HG03460 (cell line): ENCODE measurements around the gene AGAP1.

Experiments used
- ATAC-seq: cut with Tn5 transposase; IDR thresholded peaks from one replicate; pipeline ENCODE4 v1.9.1; 2021; ENCODE audit not compliant: unreplicated experiment

Gene AGAP1

DNA sequence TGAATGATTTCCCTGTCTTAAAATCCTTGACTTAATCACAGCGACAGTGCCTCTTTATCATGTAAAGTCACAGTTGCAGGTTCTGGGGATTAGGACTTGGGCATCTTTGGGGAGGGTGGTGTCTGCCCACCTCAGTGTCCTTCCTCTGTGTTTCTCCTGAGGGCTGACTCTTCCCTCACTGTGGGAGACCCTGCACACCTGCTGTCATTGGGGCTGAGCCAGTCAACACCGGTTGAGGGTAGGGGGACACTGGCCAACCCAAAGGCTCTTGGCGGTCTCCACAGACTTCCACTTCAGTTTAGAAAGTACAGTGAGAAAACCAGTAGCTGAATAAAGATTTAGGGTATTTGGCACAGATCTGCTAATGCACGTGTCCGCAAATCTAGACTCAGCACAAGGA, 36.9 kb downstream of the AGAP1 start:
- ATAC-seq: no peak

DNA sequence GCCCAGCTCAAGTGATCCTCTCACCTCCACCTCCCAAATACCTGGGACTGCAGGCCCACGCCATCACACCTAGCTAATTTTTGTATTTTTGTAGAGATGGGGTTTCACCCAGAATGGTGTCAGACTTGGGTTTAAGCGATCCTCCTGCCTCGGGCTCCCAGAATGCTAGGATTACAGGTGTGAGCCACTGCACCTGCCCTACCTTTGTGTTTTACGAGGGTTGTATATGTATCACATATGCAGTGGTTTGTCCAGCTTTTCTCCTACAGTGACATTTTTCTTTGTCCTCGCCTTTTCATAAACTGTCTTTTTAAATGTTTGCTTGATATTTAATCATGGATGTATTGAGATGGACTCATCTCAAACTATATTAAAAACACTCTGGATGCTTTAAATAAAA, 38.5 kb downstream of the AGAP1 start:
- ATAC-seq: no peak

DNA sequence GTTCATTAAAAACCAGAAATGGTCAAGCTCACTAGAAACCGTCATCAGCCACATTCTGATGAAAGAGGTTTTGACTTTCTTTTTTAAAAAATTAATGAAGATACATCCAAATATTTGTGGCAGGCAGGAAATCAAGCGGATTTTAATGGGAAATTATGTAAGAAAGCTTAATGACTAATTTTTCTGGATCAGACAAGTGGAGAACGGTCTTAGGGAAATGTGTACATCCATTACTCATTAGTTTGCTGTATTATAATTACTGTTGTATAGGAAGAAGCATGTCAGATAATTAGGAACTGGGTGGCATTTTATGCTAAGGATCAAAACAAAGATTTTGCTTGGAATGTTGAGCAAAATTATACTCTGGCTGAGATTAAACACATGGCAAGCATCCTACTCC, 39.4 kb downstream of the AGAP1 start:
- no peak for ATAC-seq

DNA sequence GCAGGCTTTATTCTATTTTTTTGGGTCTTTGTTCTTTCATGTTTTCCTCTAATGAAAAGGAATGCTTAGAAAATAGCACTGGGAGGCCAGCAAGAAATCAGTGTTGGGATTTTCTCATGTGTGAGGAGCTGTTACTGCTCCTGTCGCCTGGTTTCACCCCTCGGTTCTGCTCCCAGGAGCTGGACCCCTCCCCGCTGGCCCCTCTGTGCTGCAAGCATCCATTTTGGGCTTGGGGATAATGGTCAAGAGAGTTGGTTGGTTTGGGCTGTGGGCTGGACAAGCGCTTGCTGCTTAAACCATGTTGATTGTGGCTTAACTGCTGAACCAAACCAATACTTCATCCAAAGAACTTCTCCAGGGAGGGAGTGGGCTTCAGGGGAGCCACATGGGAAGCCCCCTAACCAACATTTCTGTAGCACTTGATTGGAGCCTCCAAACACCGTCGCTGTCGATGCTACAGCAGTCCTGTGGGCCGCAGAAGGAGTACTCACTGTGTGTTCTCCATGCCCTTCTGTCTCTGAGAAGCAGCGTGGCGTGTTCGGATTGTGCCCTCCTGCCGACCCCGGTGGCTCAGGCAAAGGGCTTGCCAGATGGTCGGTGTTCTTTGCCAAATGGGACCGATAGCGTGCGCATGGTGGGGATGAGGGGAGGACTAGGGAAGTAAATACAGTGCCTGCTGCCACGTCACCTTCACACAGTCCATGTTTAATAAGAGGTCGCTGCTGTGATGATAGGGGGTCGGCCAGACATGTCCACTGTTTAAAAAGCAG, 40.0 kb downstream of the AGAP1 start:
- no peak for ATAC-seq

DNA sequence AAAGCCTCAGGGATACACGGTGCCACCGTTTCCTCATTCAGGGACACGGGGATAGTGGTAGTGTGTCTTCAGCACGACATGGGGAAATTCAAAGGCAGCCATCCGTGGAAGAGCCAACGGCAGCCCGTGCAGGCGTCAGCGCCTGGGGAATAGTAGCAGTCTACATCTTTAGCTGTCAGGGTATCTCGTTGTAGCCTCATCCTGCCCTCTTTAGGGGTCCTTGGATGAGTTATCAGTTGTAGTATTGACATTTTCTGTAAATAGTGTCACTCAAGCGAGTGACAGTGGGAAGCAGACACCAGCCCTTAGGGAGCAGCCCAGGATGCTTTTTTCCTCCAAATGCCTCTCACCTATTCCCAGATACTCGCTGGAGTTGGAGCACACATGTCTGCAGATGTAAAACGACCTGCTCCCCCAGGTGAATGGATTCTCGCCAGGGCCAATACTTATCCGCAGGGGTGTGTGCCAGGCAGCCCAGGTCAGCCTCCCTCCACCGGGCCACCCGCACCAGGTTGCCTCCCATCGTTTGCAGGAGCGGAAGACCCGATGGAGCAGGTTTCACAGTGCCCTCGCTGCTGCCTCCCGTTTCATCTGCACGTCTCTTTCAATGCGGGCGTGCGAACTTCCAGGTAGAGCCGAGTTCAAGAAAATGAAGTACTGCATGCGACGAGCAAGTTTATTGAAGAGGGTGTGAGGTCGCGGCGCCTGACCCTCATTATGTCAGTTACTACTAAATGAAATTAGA, 41.0 kb downstream of the AGAP1 start:
- ATAC-seq: no peak

- no peak for ATAC-seq
Measured at GRCh38 chr2:235535423-235536130, 41.7 kb downstream of the AGAP1 start.

DNA sequence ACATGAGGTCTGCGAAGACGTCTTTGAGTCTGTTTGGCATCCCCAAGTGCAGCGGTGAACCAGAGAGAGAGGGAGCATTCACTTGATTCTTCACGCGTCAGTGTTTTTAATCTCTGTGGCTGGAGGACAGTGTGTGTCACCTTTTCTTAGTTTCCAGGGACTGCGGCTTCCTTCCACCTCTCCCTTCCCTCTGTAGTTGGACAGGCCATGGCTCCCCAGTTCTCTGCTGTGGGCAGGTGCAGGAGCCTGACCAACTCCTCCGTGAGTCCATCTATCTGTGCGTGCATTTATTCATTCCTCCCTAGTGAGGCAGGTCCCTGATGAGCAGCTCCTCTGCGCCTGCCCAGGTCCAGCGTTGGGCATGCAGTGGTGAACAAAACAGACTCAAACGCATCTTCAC, 42.9 kb downstream of the AGAP1 start:
- no peak for ATAC-seq

- no peak for ATAC-seq
Measured at GRCh38 chr2:235537186-235537585, 43.3 kb downstream of the AGAP1 start.

GRCh38 chr2:235537587-235537986, 43.7 kb downstream of the AGAP1 start:
- ATAC-seq: no peak

DNA sequence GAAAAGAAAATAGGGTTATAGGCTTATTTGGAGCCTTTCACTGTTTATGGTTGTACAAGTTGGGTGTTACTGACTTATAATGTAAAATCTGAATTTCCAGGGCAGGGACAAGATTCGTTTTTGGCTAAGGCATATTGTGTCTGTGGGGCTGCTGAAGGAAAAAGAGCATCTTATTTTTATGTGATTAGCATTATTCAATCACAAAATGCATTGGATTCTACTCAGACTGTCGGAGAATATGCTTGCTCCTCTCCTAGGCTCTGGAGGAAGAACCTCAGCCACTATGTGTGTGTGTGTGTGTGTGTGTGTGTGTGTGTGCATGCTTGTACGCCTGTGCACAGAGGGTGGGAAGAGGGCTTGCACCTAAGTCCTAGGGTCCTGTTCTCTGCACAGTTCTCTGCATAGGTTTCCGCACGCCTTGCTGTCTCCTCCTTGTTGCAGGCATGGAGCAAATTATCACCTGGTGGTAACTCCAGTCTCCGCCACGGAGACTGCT, 44.3 kb downstream of the AGAP1 start:
- no peak for ATAC-seq

DNA sequence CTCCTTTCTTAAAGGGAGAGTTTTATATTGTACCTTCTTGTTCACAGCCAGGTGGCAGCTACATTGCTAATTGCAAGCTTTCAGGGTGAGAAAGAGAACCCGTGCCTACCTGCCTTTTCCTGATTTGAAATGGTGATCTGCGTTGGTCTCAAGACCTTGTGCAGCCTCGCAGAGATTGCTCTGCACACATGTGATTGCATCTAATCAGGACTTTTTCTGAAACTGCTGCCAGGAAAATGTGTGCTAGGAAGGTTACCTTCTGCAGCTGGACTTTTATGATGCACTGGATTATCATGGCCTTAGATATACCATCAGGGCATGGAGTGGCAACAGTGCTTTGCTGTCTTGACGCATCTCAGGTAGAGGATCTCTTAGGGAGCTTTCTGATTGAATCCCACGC, 45.1 kb downstream of the AGAP1 start:
- ATAC-seq: no peak

DNA sequence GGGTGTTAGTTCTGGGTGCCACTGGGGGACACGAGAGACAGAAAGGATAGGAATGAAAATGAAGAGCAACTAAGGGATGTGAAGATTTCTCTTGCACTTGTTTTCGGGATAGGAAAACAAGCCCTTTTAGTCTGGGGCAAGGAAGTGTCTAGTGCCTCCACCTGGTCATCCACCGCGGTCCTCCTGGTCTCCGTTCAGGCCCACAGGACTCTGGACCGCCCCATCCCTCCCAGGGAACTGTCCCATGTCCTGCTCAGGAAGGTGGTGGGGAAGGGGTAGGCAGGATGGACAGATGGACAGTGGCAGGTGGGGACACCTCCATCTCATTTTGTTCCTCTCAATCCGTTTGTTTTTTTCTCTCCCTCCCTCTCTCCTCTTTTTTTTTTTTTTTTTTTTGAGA, 45.9 kb downstream of the AGAP1 start:
- ATAC-seq: no peak

DNA sequence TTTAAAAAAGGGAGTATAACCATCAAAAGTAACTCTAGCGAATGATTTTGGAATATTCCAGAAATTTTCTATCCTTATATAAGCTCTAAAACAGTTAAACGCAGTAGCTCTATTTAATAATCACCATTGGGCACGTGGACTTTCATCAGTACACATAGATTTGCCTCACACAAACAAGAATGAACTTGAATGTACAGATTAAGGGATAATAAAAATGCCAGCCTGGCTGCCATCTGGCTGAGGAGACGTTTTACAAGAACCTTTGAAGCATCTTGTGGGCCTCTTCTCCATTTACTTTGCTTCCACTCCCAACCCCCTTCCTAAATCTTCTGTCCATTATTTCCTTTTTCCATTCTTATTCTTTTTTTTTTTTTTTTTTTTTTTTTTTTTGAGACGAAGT, 47.2 kb downstream of the AGAP1 start:
- no peak for ATAC-seq

DNA sequence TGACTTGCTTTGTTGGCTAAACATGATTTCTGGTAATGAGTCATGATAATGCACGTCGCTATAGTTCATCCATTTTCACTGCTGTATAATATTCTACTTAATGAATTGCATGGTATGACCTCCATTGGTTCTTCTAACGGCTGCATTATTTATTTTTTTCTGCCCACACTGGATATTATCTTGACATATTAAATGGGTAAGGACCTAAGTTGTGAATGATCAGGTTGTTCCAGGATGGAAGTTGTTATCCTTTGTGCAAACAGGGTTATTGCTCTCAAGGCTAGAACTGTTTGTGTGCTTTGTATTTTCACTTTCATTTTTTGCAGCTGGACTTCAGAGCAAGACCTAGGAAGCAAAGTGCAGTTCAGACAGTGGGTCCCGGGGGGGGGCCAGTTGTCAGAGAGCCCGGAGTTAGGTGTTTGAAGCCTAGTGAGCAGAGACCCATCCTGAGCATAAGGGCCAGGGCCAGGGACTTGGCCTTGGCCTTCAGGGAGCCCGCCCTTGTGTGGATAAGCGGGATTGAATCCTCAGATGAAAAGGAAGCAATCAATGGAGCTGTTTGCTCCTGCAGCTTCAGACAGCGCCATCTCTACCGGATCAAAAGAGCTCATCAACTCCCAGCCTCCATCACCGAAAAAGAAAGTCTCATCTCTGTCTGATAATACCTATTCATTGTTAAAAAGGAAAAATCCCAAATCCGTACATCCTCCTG, 48.2 kb downstream of the AGAP1 start:
- no peak for ATAC-seq

GRCh38 chr2:235542733-235543127, 48.9 kb downstream of the AGAP1 start:
- no peak for ATAC-seq

- no peak for ATAC-seq
Measured at GRCh38 chr2:235543128-235543750, 49.4 kb downstream of the AGAP1 start.

DNA sequence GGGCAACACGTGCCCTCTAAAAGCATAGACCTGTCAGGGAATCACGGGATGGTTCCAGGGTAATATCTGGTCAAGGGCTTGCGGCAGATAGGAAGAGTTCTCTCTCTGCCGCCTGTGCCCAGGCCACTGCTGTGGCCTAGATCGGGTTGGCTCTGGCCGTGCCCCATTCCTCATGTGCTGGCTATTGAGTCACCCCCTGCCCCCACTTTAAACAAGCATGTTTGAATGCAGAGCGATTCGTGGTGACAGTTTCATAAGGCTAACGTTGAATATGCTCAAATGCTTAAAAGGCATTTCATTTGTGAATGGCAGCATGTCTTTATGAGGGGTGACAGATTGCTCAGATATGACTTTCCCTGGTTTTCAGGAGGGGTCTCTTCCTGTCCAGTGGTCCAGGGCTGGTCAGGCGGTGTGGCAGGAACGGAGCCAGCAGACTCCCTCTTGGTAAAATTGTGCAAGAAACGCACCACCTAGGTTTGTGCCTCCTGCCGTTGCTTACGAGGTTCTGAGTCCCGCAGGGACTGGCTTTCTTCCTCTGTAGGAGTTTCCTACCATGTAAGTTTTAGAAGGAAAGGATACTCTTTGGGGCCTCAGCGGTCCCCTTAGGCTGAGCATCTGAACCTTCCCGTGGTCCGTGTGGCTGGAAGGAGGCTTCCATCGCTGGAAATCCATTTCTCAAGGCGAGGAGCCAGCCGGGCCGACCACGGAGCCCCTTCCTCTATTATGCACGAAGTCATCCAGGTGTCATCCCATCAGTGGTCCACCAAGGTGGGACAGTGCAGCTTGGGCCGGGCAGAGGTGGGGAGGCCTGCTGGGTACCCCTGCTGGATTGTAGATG, 50.2 kb downstream of the AGAP1 start:
- no peak for ATAC-seq

GRCh38 chr2:235544689-235544969, 50.8 kb downstream of the AGAP1 start:
- ATAC-seq: no peak

DNA sequence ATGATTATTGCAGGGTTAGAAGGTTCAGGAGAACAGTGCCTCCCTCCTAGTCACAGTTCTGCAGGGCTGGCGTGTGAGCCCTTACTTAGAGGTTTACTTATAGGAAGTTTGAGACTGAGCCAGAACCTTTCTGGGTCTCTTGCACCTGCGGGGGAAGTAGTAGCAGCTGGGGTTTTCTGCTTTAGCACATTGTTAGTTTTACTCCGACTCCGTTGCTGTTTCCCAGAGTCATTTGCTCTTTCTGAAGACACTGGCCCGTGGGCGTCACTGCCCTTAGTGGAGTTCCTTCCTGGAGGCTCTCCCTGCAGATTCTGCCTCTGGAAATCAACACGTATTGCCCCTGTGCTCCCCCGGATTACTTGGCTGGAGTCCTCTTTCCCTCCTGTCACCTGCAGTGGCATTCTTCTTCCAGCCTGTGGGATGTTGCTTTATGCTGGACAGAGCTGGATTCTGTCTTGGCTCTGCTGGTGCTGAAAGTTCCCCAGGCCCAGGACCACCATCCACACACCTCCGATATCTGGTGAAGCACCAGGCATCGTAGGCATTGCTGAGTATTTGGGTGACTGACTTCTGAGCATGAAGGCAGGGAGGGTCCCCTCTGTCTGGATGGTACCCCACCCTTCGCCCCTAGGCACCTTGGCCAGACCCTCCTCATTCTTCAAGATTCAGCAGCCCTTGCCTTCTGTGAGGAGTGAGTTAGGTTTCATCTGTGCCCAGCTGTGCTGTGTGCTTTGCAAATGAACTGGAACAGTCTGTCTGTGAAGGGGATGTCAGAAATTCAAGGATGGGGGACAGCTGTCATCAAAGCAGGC, 51.7 kb downstream of the AGAP1 start:
- no peak for ATAC-seq

GRCh38 chr2:235546151-235546435, 52.2 kb downstream of the AGAP1 start:
- ATAC-seq: no peak
